ENCODE results near the gene CD38.
"Not testable (repeated sequence)": the region's sequence is repeated elsewhere in the genome, so short reads cannot be mapped to it uniquely, and the experiment has no call there.

The CD38 gene

DNA sequence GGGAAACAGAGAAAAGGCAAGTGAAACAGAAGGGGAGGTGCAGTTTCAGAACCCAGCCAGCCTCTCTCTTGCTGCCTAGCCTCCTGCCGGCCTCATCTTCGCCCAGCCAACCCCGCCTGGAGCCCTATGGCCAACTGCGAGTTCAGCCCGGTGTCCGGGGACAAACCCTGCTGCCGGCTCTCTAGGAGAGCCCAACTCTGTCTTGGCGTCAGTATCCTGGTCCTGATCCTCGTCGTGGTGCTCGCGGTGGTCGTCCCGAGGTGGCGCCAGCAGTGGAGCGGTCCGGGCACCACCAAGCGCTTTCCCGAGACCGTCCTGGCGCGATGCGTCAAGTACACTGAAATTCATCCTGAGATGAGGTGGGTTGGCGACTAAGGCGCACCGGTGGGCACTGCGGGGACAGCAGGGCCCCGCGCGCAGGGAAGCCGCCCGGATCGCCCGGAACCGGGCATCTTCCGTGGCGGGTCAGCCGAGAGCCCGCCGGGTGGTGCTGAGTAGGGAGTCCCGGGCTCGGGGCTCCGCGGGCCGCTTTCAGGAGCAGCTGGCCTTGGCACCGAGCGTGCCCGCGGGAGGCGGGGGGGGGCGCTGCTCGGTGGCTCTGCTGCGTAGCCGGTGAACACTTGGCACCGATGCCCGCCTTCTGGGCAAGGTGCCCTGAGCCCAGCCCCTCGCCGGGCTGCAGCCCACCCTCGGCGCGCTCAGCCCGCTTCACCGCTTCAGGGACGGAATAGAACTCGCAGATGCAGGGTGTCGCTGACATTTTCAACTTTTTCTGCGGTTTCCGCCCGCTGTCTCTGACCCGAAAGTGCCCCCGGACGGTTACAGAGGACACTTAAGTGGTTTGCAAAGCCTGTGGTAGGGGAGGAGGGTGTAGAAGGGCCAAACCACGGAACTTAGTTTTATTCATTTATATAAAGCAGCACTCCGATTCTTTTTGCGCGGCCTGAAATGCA is at the start of gene CD38:
TSS of gene CD38 (plus strand) at position 40 of the 953 bp plus-strand sequence. CDS start at position 127, 87 bp downstream.
- H3K27me3 ChIP-seq (ENCODE audit: control insufficient read depth in 1 of 2, insufficient read depth in 2 of 2, low read length in 2 of 2) = no peaks in the 10 kb centered on the region
- peak within 1 kb of the TSS; percentile 68 to 79 for H3K4me3 ChIP-seq (ENCODE audit: low read depth in 1 of 2, low read length in 2 of 2)
- H3K9ac ChIP-seq (ENCODE audit: low read depth in 1 of 2, low read length in 2 of 2) = peak within 1 kb of the TSS; percentile 50 to 84
- no peaks in the 10 kb centered on the region for H3K36me3 ChIP-seq (ENCODE audit: control insufficient read depth in 1 of 2, insufficient read depth in 2 of 2, low read length in 2 of 2)
- H3K27ac ChIP-seq (ENCODE audit: low read depth, low read length) = no peak within 1 kb of the TSS
- H3K9me3 ChIP-seq (ENCODE audit: control insufficient read depth in 1 of 2, low read length in 2 of 2) = no peaks in the 10 kb centered on the region
- H3K4me1 ChIP-seq (ENCODE audit: control insufficient read depth in 1 of 2, insufficient read depth in 2 of 2, low read length in 2 of 2) = peaks cover 34 to 42% of the 10 kb centered on the region in 2 donors

DNA sequence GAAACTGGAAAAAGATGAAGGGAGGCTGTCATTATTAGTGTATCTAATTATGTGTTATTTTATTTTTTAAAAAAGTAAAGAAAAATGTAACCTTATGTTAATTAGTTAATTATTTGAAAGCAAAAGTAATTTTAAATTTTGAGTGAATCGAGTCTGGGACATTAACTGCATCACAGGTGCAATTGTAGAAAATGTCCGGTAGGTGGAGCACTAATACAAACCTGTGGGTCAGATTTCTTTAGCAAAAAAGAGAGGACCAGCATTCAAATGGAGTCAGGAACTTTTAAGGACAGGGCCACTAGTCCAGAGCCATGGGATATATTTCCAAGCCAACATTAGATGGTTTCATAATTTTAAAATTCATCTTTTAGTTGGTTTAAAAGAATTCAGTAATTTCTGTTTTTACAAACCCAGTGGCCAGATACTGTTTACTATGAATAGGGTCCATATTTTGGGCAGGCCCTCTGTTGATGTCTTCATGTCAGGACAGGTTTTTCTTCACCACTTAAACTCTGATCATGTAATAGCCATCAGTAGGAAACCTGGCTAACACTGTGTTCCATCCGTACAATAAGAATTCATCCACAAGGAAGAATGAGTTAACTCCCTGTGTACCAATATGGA is 48.1 kb upstream of the CD38 start:
- no peak overlapping the region for H3K9ac ChIP-seq (ENCODE audit: low read depth in 1 of 2, low read length in 2 of 2)
- H3K4me3 ChIP-seq (ENCODE audit: low read depth in 1 of 2, low read length in 2 of 2) = no peak overlapping the region
- peaks cover 0 to 13% of the 10 kb centered on the region in 2 donors for H3K36me3 ChIP-seq (ENCODE audit: control insufficient read depth in 1 of 2, insufficient read depth in 2 of 2, low read length in 2 of 2)
- no peaks in the 10 kb centered on the region for H3K9me3 ChIP-seq (ENCODE audit: control insufficient read depth in 1 of 2, low read length in 2 of 2)
- H3K27ac ChIP-seq (ENCODE audit: low read depth, low read length) = no peak overlapping the region
- no peaks in the 10 kb centered on the region for H3K4me1 ChIP-seq (ENCODE audit: control insufficient read depth in 1 of 2, insufficient read depth in 2 of 2, low read length in 2 of 2)
- no peaks in the 10 kb centered on the region for H3K27me3 ChIP-seq (ENCODE audit: control insufficient read depth in 1 of 2, insufficient read depth in 2 of 2, low read length in 2 of 2)

DNA sequence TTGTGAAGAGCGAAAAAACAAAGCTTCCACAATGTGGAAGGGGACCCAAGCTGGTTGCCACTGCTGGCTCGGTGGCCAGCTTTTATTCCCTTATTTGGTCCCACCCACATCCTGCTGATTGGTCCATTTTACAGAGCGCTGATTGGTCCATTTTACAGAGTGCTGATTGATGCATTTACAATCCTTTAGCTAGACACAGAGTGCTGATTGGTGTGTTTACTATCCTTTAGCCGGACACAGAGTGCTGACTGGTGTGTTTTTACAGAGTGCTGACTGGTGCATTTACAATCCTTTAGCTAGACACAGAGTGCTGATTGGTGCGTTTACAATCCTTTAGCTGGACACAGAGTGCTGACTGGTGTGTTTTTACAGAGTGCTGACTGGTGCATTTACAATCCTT is 45.1 kb upstream of the CD38 start:
- not testable (repeated sequence) for H3K27me3 ChIP-seq (ENCODE audit: control insufficient read depth in 1 of 2, insufficient read depth in 2 of 2, low read length in 2 of 2); H3K27ac ChIP-seq (ENCODE audit: low read depth, low read length); H3K9me3 ChIP-seq (ENCODE audit: control insufficient read depth in 1 of 2, low read length in 2 of 2); H3K4me1 ChIP-seq (ENCODE audit: control insufficient read depth in 1 of 2, insufficient read depth in 2 of 2, low read length in 2 of 2); H3K4me3 ChIP-seq (ENCODE audit: low read depth in 1 of 2, low read length in 2 of 2); H3K36me3 ChIP-seq (ENCODE audit: control insufficient read depth in 1 of 2, insufficient read depth in 2 of 2, low read length in 2 of 2); H3K9ac ChIP-seq (ENCODE audit: low read depth in 1 of 2, low read length in 2 of 2)

DNA sequence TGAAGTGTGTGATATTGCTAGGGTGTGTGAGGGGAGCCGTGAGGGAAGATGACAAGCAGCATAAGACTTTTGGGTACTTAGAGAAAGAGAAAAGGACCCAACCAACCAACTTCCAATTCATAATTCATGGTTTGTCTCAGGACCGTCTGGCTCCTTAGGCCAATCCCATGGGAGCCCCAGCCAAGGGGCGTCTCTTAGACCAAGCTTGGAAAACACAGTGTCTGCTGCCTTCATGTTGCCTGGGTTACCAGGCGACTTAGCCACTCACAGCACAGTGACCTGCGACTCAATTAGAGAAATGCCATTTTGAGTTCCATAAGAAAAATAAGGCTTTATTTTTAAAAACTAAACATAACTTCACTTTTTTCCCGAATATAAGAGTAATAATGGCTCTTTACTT is 42.6 kb upstream of the CD38 start:
- Histone ChIP-seq H3K4me3 (ENCODE audit: low read depth in 1 of 2, low read length in 2 of 2) (no peak overlapping the region), H3K27ac (ENCODE audit: low read depth, low read length) (no peak overlapping the region), H3K4me1 (ENCODE audit: control insufficient read depth in 1 of 2, insufficient read depth in 2 of 2, low read length in 2 of 2) (no peaks in the 10 kb centered on the region), H3K36me3 (ENCODE audit: control insufficient read depth in 1 of 2, insufficient read depth in 2 of 2, low read length in 2 of 2) (peaks cover 0 to 9% of the 10 kb centered on the region in 2 donors), H3K9ac (ENCODE audit: low read depth in 1 of 2, low read length in 2 of 2) (no peak overlapping the region), H3K9me3 (ENCODE audit: control insufficient read depth in 1 of 2, low read length in 2 of 2) (no peaks in the 10 kb centered on the region), H3K27me3 (ENCODE audit: control insufficient read depth in 1 of 2, insufficient read depth in 2 of 2, low read length in 2 of 2) (no peaks in the 10 kb centered on the region)

DNA sequence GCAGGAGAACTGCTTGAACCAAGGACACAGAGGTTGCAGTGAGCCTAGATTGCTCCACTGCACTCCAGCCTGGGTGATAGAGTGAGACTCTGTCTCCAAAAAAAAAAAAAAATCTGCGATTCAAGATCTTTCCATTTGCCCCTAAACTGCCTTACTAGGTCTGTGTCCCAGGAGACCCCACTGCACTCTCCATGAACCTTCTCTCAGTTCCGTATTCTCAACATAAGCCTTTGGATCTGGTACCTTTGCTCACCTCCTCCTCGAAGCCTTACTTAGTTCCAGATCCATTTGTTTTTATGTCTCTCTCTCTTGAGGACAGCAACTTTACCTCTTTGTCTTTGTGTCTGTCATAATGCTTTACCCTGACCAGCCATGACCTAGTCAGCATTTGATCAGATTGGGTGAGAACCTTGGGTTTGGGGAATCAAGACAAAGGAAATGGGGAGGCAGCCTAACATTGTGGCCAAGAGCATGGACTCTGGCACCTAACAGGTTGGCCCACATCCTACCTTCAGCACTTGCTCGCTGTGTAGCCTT is 41.5 kb upstream of the CD38 start:
- H3K9ac ChIP-seq (ENCODE audit: low read depth in 1 of 2, low read length in 2 of 2) = no peak overlapping the region
- no peaks in the 10 kb centered on the region for H3K4me1 ChIP-seq (ENCODE audit: control insufficient read depth in 1 of 2, insufficient read depth in 2 of 2, low read length in 2 of 2)
- H3K36me3 ChIP-seq (ENCODE audit: control insufficient read depth in 1 of 2, insufficient read depth in 2 of 2, low read length in 2 of 2) = peaks cover 0 to 6% of the 10 kb centered on the region in 2 donors

DNA sequence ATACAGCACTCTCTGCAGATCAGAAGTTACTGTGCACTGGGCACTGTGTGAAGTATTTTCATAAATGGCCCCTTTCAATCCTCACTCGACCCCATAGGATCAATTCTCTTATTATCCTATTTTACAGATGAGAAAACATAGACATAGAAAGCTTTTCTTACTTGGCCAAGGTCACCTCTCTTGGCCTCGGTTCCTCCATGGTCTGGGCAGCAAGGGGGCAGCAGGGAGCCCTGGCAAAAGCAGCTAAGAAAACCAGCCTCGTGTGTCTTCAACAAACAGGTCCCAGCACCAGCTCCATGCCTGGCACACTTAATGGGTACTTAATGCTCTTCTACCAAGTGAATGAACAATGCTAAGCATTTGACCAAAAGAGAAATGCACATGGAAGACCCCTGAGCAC is 40.9 kb upstream of the CD38 start:
- H3K27ac ChIP-seq (ENCODE audit: low read depth, low read length) = no peak overlapping the region
- no peaks in the 10 kb centered on the region for H3K27me3 ChIP-seq (ENCODE audit: control insufficient read depth in 1 of 2, insufficient read depth in 2 of 2, low read length in 2 of 2)
- peaks cover 0 to 5% of the 10 kb centered on the region in 2 donors for H3K9me3 ChIP-seq (ENCODE audit: control insufficient read depth in 1 of 2, low read length in 2 of 2)
- H3K9ac ChIP-seq (ENCODE audit: low read depth in 1 of 2, low read length in 2 of 2) = no peak overlapping the region
- H3K4me1 ChIP-seq (ENCODE audit: control insufficient read depth in 1 of 2, insufficient read depth in 2 of 2, low read length in 2 of 2) = no peaks in the 10 kb centered on the region
- H3K36me3 ChIP-seq (ENCODE audit: control insufficient read depth in 1 of 2, insufficient read depth in 2 of 2, low read length in 2 of 2) = peaks cover 0 to 6% of the 10 kb centered on the region in 2 donors
- H3K4me3 ChIP-seq (ENCODE audit: low read depth in 1 of 2, low read length in 2 of 2) = no peak overlapping the region

More for the DNA sequence above, 41.5 kb upstream of the CD38 start:
- Histone ChIP-seq H3K27ac (ENCODE audit: low read depth, low read length) (no peak overlapping the region), H3K27me3 (ENCODE audit: control insufficient read depth in 1 of 2, insufficient read depth in 2 of 2, low read length in 2 of 2) (no peaks in the 10 kb centered on the region), H3K4me3 (ENCODE audit: low read depth in 1 of 2, low read length in 2 of 2) (no peak overlapping the region), H3K9me3 (ENCODE audit: control insufficient read depth in 1 of 2, low read length in 2 of 2) (no peaks in the 10 kb centered on the region)

DNA sequence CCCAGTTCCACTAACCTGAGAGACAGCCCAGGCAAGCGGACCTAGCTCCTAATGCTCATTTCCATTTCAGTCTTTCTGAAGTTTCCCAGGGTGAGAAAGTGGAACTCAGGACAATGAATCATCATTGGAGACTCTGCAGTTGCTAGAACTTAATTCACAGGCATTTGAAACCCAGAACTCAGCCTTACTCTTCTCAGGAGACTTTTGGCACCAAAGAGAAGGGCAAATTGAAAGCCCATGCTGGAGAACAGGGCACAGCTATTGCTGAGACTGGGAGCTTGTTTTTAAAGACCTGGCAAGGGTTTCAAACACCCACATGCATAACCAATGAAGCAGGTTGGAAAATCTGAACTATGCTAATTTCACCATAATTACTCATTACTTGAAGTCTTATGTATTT is 39.3 kb upstream of the CD38 start:
- Histone ChIP-seq H3K36me3 (ENCODE audit: control insufficient read depth in 1 of 2, insufficient read depth in 2 of 2, low read length in 2 of 2) (peaks cover 0 to 4% of the 10 kb centered on the region in 2 donors), H3K9ac (ENCODE audit: low read depth in 1 of 2, low read length in 2 of 2) (no peak overlapping the region), H3K9me3 (ENCODE audit: control insufficient read depth in 1 of 2, low read length in 2 of 2) (peaks cover 0 to 6% of the 10 kb centered on the region in 2 donors), H3K4me1 (ENCODE audit: control insufficient read depth in 1 of 2, insufficient read depth in 2 of 2, low read length in 2 of 2) (no peaks in the 10 kb centered on the region), H3K27me3 (ENCODE audit: control insufficient read depth in 1 of 2, insufficient read depth in 2 of 2, low read length in 2 of 2) (no peaks in the 10 kb centered on the region), H3K4me3 (ENCODE audit: low read depth in 1 of 2, low read length in 2 of 2) (no peak overlapping the region), H3K27ac (ENCODE audit: low read depth, low read length) (no peak overlapping the region)

DNA sequence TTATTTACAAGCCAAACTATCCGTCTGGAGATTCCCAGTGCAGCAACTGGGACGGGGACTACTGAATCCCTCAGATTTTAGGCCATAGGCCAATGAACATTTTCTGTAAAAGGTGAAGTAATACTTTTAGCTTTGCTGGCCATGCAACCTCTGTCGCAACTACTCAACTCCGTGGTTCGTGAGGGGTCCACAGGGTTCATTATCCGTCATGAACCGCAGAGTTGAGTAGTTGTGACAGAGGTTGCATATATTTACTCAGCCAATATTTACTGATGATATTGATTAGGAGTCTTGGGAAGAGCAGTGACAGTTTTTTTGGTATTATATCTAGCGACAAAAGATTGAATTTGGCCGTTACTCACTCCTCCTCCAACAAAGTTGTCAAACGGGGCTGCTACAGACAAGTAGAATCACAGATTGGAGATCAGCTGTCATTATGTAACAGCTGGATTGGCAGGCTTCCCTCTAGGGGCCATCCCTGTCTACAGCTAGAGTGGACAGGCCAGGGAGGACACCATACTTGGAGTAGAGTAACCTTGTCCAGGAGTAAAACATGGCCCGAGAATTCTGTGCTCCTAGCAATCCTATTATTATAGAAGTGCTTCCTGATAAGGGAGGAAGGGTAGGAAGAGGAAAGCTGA is 37.2 kb upstream of the CD38 start:
- Histone ChIP-seq H3K4me3 (ENCODE audit: low read depth in 1 of 2, low read length in 2 of 2) (no peak overlapping the region), H3K36me3 (ENCODE audit: control insufficient read depth in 1 of 2, insufficient read depth in 2 of 2, low read length in 2 of 2) (peaks cover 0 to 3% of the 10 kb centered on the region in 2 donors), H3K27me3 (ENCODE audit: control insufficient read depth in 1 of 2, insufficient read depth in 2 of 2, low read length in 2 of 2) (no peaks in the 10 kb centered on the region), H3K9me3 (ENCODE audit: control insufficient read depth in 1 of 2, low read length in 2 of 2) (peaks cover 2 to 6% of the 10 kb centered on the region in 2 donors), H3K9ac (ENCODE audit: low read depth in 1 of 2, low read length in 2 of 2) (no peak overlapping the region), H3K4me1 (ENCODE audit: control insufficient read depth in 1 of 2, insufficient read depth in 2 of 2, low read length in 2 of 2) (no peaks in the 10 kb centered on the region), H3K27ac (ENCODE audit: low read depth, low read length) (no peak overlapping the region)

DNA sequence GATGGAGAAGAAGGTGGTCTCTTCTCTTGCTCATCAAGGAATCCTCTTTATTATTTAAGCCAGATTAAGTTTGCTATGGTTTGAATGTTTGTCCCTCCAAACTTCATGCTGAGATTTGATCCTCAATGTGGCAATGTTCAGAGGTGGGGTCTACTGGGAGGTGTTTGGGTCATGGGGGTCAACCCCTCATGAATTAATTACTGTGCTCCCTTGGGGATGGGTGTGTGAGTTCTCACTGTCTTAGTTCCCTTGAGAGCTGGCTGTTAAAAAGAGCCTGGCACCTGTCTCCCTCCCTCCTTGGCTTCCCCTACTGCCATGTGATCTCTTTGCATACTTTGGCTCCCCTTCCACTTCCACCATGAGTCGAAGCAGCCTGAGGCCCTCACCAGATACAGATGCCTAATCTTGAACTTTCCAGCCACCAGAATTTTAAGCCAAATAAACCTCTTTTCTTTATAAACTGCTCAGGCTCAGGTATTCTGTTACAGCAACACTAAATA is 36.0 kb upstream of the CD38 start:
- H3K36me3 ChIP-seq (ENCODE audit: control insufficient read depth in 1 of 2, insufficient read depth in 2 of 2, low read length in 2 of 2) = no peaks in the 10 kb centered on the region
- H3K27me3 ChIP-seq (ENCODE audit: control insufficient read depth in 1 of 2, insufficient read depth in 2 of 2, low read length in 2 of 2) = no peaks in the 10 kb centered on the region
- H3K9me3 ChIP-seq (ENCODE audit: control insufficient read depth in 1 of 2, low read length in 2 of 2) = peaks cover 5 to 6% of the 10 kb centered on the region in 2 donors
- H3K9ac ChIP-seq (ENCODE audit: low read depth in 1 of 2, low read length in 2 of 2) = no peak overlapping the region
- H3K27ac ChIP-seq (ENCODE audit: low read depth, low read length) = no peak overlapping the region
- no peaks in the 10 kb centered on the region for H3K4me1 ChIP-seq (ENCODE audit: control insufficient read depth in 1 of 2, insufficient read depth in 2 of 2, low read length in 2 of 2)
- no peak overlapping the region for H3K4me3 ChIP-seq (ENCODE audit: low read depth in 1 of 2, low read length in 2 of 2)
